Measurements from ENCODE around the gene NSUN2.

Gene NSUN2

GRCh38 chr5:6553972-6554371 lies 78.9 kb downstream of the NSUN2 start:
- DNase-seq, result no peak

GRCh38 chr5:6552612-6553011 lies 80.2 kb downstream of the NSUN2 start:
- no peak for DNase-seq

GRCh38 chr5:6551955-6552313 lies 80.9 kb downstream of the NSUN2 start:
- no peak for DNase-seq

DNA sequence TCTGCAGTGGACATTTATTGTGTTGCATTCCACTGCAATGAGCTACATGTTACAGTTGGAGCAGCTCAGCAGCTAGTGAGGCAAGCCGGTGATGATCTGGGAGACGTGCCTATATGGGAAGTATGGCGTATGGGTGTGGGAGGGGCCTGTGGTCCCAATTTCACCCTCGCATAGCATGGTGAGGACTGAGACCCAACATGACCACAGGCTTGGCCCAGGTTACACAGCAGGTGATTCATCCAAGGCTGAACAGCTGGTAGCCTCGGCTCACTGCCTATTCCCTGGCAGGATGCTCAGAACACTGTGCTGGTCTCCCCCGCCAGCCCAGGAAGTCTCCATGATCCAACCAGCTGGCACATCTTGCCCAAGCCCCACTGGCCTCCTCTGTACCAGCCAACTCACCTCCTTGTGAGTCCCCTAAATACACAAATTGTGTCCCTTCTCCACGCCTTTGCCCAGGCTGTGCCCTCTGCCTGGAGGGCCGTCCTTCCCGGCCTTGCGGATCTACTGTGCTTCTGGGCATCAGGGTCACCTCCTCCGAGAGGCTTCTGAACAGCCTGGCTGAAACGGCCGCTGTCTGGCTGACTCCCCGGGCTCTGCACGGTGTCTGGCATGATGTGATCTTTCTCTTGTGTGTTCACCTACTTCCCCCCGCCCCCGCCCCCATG lies 81.4 kb downstream of the NSUN2 start:
- DNase-seq, result no peak

GRCh38 chr5:6550628-6551027 lies 82.2 kb downstream of the NSUN2 start:
- no peak for DNase-seq
